HepG2 (cell line): ENCODE measurements around the gene STARD13. TPM values are rescaled to one million over a fixed set of nuclear protein-coding genes. Genes with fewer than 3 reads are reported as not detected.

Source experiments
- ATAC-seq: fragments of 200-7000 bp; cut with Tn5 transposase; 3 replicates; pipeline ENCODE4 v1.9.1; 2020; ENCODE audit warnings: mild to moderate bottlenecking, moderate library complexity
- BruUV-seq: library from RNA; stranded (reverse); fragments of 400-500 nt; replicated peaks from 2 replicates; lab custom pipeline; 2021; lab: Mats Ljungman, UMichigan
- CTCF ChIA-PET: fragments of 300-600 bp; formaldehyde crosslinking; extraction: SDS; loops from one replicate; lab custom pipeline; 2021; ENCODE audit warnings: low total read pairs, inconsistent platforms, low intra/inter-chr PET ratio; lab: Yijun Ruan, JAX
- POLR2A ChIA-PET: fragments of 350-600 bp; sonication (Branson Sonifier 250); formaldehyde crosslinking; loops from one replicate; lab custom pipeline; 2020; ENCODE audit warnings: antibody characterized with exemption, inconsistent platforms; lab: Yijun Ruan, JAX
- DNase-seq: peaks from one replicate; pipeline ENCODE4 v3.0.0-alpha.2; 2015; ENCODE audit warnings: low spot score
- FAIRE-seq: peaks from 3 replicates; lab custom pipeline; 2011; peaks lifted over from hg19 to GRCh38; lab: Jason Lieb, UNC
- H2AFZ ChIP-seq: one replicate; pipeline ENCODE4 v1.6.1; 2011; ENCODE audit warnings: low read length, inconsistent platforms
- H3K27ac ChIP-seq: fragments of 300-600 bp; 3 replicates; pipeline ENCODE4 v1.8.0; 2011; ENCODE audit warnings: mixed run types, mild to moderate bottlenecking, mixed read lengths, low read length, inconsistent platforms; ENCODE audit not compliant: insufficient read depth; ENCODE audit errors: extremely low read length
- H3K27me3 ChIP-seq, 2 experiments: fragments of 200-600 bp in 1 of 2; 2 replicates in 1 of 2; 3 replicates in 1 of 2; pipeline versions ENCODE4 v1.6.0 to v1.8.0; 2011; ENCODE audit warnings: low read length in 2 of 2, mild to moderate bottlenecking in 2 of 2, moderate library complexity in 2 of 2, inconsistent platforms in 1 of 2; ENCODE audit not compliant: insufficient read depth in 2 of 2, control insufficient read depth in 1 of 2
- H3K36me3 ChIP-seq, 2 experiments: fragments of 200-600 bp in 1 of 2; replicated peaks in 1 of 2; 2 replicates in 1 of 2; 3 replicates in 1 of 2; pipeline versions ENCODE4 v1.5.1 to v1.8.0; 2011; ENCODE audit warnings: low read length in 2 of 2, inconsistent platforms in 1 of 2; ENCODE audit not compliant: insufficient read depth in 2 of 2, control insufficient read depth in 1 of 2
- H3K4me1 ChIP-seq: 2 replicates; pipeline ENCODE4 v1.5.1; 2012; ENCODE audit warnings: low read length, inconsistent platforms; ENCODE audit not compliant: insufficient read depth
- H3K4me2 ChIP-seq: 2 replicates; pipeline ENCODE4 v1.6.0; 2011; ENCODE audit warnings: low read depth, low read length, inconsistent platforms
- H3K4me3 ChIP-seq, 3 experiments: fragments of 200-600 bp in 1 of 3; sonication (generic), shearing (Covaris generic) in 1 of 3; replicated peaks in 1 of 3; 2 replicates each; pipeline ENCODE4 v1.5.1; 2011 to 2016; ENCODE audit warnings: low read length in 3 of 3, inconsistent platforms in 2 of 3, low read depth in 2 of 3, mild to moderate bottlenecking in 2 of 3, control low read depth in 1 of 3, mixed read lengths in 1 of 3; ENCODE audit not compliant: insufficient read depth in 1 of 3
- H3K79me2 ChIP-seq: one replicate; pipeline ENCODE4 v1.6.1; 2011; ENCODE audit warnings: low read length, inconsistent platforms; ENCODE audit not compliant: insufficient read depth
- H3K9ac ChIP-seq: 2 replicates; pipeline ENCODE4 v1.6.0; 2011; ENCODE audit warnings: mild to moderate bottlenecking, low read depth, low read length, inconsistent platforms; ENCODE audit not compliant: insufficient read depth
- H3K9me3 ChIP-seq: 2 replicates; pipeline ENCODE4 v1.5.1; 2012; ENCODE audit warnings: mild to moderate bottlenecking, low read length
- H4K20me1 ChIP-seq: 2 replicates; pipeline ENCODE4 v1.6.0; 2011; ENCODE audit warnings: inconsistent platforms, mild to moderate bottlenecking, low read length, moderate library complexity; ENCODE audit not compliant: insufficient read depth
- CREM ChIP-seq, 2 experiments: sonication (generic) in 1 of 2; formaldehyde crosslinking in 1 of 2; IDR thresholded peaks; 2 replicates each; pipeline versions ENCODE4 v1.4.0 to v1.6.1; 2016 to 2020; ENCODE audit warnings: antibody characterized with exemption in 1 of 2, mild to moderate bottlenecking in 1 of 2, missing genetic modification reagents in 1 of 2
- EP300 ChIP-seq, 3 experiments: sonication (generic) in 1 of 3; formaldehyde crosslinking in 1 of 3; IDR thresholded peaks; 2 replicates each; pipeline versions ENCODE4 v1.5.1 to v1.6.1; 2011 to 2020; ENCODE audit warnings: low read depth in 2 of 3, low read length in 2 of 3, borderline replicate concordance in 1 of 3, improper control_type of control experiment in 1 of 3, mild to moderate bottlenecking in 1 of 3, missing genetic modification reagents in 1 of 3, moderate library complexity in 1 of 3
- TCF7 ChIP-seq: sonication (generic); IDR thresholded peaks from 2 replicates; pipeline ENCODE4 v1.6.1; 2016; ENCODE audit warnings: antibody characterized with exemption, low read depth
- YEATS4 ChIP-seq: sonication (generic); formaldehyde crosslinking; IDR thresholded peaks from 2 replicates; pipeline ENCODE4 v1.4.0; 2020; ENCODE audit warnings: missing genetic modification reagents, borderline replicate concordance
- WGBS: methylation state at CpG from one replicate; pipeline ENCODE4 v1.1.6; 2017; ENCODE audit warnings: low lambda C conversion rate; 5-methylcytosine and 5-hydroxymethylcytosine counted together
- in situ Hi-C: cut with HindIII; loops from 2 replicates; pipeline ENCODE4 v1.10.0; 2017; ENCODE audit warnings: low pct_unique_long_range_greater_than_20kb; ENCODE audit not compliant: extremely low pct_ligation_motif_present
- intact Hi-C: fragments of 100-400 bp; cut with micrococcal nuclease; formaldehyde crosslinking; loops from one replicate; pipeline ENCODE4 v1.10.0; 2022; ENCODE audit not compliant: unreplicated experiment
- polyA plus RNA-seq, 8 experiments: library from polyadenylated mRNA; depleted of rRNA in 3 of 8; stranded (reverse) in 7 of 8; unstranded in 1 of 8; fragments of >200 nt; fragmentation: Illumina TruSeq in 4 of 8; extraction: Trizol in 4 of 8; gene quantifications; 2 replicates each; pipeline versions ENCODE4 v1.2.1 to v1.2.3, GENCODE V29; 2011 to 2016; ENCODE audit warnings: low read depth in 4 of 8, missing spikeins in 1 of 8, mixed read lengths in 1 of 8; ENCODE audit not compliant: insufficient read depth in 1 of 8
- total RNA-seq, 5 experiments: library from RNA; depleted of rRNA; stranded (reverse); fragments of >200 nt; fragmentation: Illumina TruSeq; extraction: Trizol; gene quantifications; 2 replicates each; pipeline ENCODE4 v1.2.3, GENCODE V29; 2016; ENCODE audit warnings: low read depth in 1 of 5
- TF ChIP-seq, protein P1 (sequence below): sonication (generic); formaldehyde crosslinking; IDR thresholded peaks from 2 replicates; pipeline ENCODE4 v1.8.0; 2022; ENCODE audit warnings: missing genetic modification reagents, mild to moderate bottlenecking, inconsistent platforms, borderline replicate concordance

Gene STARD13
- total and polyA plus RNA-seq, 2 of the 13 experiments (the other 11 are each of a cell fraction or from before 2014, with no cell fraction given): 12.8 to 14.3 TPM

DNA sequence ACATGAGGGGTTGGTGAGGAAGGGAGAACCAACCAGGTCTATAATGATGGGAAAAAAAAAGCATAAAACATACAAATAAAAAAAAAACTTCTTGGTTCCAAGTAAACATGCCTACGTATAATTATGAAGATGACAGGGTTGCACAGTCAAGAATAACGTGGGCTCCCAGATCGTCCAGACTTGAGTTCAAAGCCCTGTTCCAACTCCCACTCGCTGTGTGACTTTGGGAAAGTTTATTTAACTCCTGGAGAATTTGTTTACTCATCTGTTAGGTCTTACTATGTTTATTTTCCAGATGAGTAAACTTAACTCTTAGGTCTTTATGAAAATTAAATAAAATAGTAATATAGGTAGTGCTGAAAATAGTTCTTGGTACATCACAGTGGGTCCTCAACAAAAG lies 13.8 kb downstream of the STARD13 start:
- Histone ChIP-seq H3K4me3 (peak overlapping the region in 1 of 3 experiments; percentile 41; a peak in 1 of 6 replicates), H4K20me1 (no peaks in the 10 kb centered on the region), H3K4me1 (peaks cover 88% of the 10 kb centered on the region), H3K79me2 (peaks cover 69% of the 10 kb centered on the region), H3K36me3 (peaks cover 1 to 21% of the 10 kb centered on the region in 2 experiments; a peak in 3 of 5 replicates), H3K27me3 (no peaks in the 10 kb centered on the region), H3K27ac (peak overlapping the region; percentile 84), H2AFZ (no peak overlapping the region), H3K9ac (no peak overlapping the region), H3K9me3 (no peaks in the 10 kb centered on the region), H3K4me2 (peak overlapping the region; percentile 82; the same call in 1 of the 2 replicates)
- FAIRE-seq: no peak
- no peak for DNase-seq
- ChIA-PET CTCF (no interaction called here), POLR2A (interaction anchor here (1.0 to 2.8 kb wide), 3 partner anchors 10 to 42 kb away, joined by 3 to 12 read pairs (median 7); no protein-coding TSS in a partner anchor)
- in situ Hi-C loops: no loop called here
- no peak for ATAC-seq
- intact Hi-C loops: no loop called here
- WGBS: 17% methylated on average over 4 of the region's 4 CpGs
- TF ChIP-seq TCF7: 0 out of 2 replicates have a peak, but pooled peaks have one; percentile 19
- TF ChIP-seq, protein P1, sequence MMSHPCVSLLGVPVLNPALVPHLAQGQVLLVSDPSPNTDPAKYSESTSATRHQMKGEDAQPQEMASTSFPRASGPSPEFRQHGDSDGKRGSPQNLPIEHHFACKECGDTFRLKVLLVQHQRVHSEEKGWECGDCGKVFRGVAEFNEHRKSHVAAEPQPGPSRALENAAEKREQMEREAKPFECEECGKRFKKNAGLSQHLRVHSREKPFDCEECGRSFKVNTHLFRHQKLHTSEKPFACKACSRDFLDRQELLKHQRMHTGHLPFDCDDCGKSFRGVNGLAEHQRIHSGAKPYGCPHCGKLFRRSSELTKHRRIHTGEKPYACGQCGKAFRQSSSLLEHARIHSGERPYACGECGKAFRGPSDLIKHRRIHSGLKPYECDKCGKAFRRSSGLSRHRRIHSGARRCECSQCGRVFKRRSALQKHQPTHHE (CRISPR knock-in tag): no peak
- peak in 1 of 2 experiments; percentile 22; a peak in 1 of 4 replicates for TF ChIP-seq EP300 (IDR thresholded peaks at IDR 0.05; ENCODE audit: low read depth in 2 of 2, low read length in 2 of 2)
- TF ChIP-seq EP300 (CRISPR knock-in tag; IDR thresholded peaks at IDR 0.05; ENCODE audit: borderline replicate concordance): no peak
- no peak for TF ChIP-seq YEATS4 (CRISPR knock-in tag)
- 0 out of 2 replicates have a peak, but pooled peaks have one; percentile 16 for TF ChIP-seq CREM (IDR thresholded peaks at IDR 0.05)
- TF ChIP-seq CREM (CRISPR knock-in tag; IDR thresholded peaks at IDR 0.05): no peak
- BruUV-seq: no TSS peak
